Smooth muscle cell of the brain vasculature (primary cell): ENCODE data around the gene RALGDS.
"Not testable (repeated sequence)": the region's sequence is repeated elsewhere in the genome, so short reads cannot be mapped to it uniquely, and the experiment has no call there.

Experiments used
- DNase-seq: peaks from one replicate; pipeline ENCODE4 v3.0.0-alpha.2; 2012; ENCODE audit warnings: low read depth, low spot score

Gene RALGDS

DNA sequence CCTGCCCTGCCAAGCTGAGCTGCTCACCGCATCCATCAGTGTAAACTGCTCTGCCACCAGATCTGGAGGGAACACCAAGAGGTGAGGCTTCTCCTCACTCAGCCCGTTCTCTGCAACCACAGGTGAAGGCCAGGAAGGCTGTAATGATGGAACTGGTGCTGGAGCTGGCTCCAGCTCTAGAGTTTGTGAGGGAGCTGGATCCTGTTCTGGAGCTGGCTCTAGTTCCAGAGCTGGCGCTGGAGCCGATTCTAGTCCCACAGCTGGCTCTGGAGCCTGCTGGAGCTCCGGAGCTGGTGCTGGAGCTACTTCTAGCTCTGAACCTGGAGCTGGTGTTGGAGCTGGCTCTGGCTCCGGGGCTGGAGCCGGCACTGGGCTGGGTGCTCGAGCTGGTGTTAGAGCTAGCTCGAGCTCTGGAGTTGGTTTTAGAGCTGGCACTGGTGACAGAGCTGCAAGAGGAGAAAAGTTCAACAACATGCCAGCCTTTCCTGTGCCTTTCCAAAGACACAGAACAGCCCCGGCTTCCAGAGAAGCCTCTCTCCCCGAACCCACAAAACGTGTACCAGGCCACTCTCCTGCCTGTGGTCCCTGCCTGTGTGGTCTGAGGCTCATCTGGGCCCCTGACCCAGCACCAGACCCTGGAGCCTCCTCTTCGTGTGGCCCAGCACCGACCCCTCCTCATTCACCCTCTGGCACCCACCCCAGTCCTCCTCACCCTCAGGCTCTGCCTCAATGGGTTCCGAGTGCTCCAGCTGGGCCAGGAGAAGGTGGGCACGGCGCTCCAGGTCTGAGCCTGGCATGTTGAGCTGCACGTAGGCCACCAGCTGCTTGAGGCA lies 12.9 kb downstream of the RALGDS start:
- DNase-seq = no peak

GRCh38 chr9:133107245-133107722 lies 13.8 kb downstream of the RALGDS start:
- no peak for DNase-seq

- DNase-seq = no peak
These were observed 14.4 kb downstream of the RALGDS start for GRCh38 chr9:133106511-133107244.

DNA sequence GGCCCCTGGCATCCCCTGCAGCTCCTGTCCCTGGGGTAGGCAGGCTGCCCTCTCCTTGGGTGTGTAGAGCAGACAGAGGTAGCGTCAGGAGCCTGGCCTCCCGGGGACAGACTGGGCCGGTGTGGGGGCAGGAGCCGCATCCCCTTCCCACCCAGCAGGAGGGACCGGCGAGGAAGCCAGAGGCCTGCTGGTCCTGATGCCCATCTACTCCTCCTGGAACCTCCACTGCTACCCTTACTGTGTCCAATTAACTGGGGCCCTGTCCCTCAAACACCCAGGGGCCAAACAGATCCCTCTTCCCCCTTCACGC lies 15.6 kb downstream of the RALGDS start:
- DNase-seq = no peak

DNA sequence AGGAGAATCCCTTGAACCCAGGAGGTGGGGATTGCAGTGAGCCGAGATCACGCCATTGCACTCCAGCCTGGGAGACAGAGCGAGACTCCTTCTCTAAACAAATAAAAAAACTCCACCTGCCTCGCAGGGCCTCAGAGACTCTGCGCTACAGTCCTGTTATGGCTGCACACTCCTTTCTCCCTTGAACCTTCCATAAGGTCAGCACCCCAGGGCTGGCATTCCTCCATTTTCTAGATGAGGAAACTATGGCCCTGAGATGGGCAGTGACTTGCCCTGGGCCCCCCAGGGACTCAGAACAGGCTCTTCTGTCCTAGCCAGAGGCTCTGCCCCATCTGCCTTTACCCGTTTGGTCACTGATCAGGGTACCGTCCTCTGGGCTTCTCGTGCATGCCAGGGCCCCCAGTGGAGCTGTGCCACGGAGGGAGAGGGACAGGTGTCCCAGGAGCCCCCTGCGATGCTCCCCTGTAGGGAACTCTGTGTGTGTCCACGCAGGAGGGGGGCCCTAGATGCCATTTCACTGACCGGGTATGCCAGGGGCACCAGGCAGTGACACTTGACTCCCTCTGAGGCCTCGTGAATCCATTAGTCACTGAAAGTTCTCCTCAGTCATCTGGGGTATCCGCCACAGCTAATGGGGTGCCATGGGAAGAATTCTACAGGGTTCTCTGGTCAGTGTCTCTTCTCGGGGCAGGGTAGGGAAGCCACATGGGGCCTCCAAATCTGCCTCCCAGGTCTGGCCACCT lies 16.2 kb downstream of the RALGDS start:
- DNase-seq = no peak

DNA sequence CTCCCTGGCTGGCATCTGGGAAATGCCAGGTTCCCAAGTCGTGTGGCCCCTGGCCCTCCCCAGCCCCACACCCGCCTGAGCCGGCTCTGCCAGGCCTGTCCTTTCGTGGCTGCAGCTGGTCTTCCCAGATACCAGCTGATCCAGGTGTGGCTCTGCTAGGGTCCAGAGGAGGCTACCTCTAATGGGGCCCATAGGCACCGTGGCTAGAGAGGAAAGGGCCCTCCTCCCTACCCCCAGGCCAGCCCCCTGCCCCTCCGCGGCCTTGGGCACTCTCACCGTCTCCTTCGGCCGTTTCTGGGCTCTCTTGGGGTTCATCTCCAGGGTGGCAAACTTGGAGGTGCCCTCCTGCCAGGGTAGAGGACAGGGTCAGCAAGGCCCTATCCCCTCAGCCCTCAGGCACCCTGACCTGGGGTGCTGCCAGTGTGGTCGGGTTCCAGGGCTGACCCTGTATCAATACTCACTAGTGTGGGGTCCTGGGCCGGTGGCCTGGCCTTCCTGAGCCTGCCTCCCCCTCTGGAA lies 17.0 kb downstream of the RALGDS start:
- no peak for DNase-seq

DNA sequence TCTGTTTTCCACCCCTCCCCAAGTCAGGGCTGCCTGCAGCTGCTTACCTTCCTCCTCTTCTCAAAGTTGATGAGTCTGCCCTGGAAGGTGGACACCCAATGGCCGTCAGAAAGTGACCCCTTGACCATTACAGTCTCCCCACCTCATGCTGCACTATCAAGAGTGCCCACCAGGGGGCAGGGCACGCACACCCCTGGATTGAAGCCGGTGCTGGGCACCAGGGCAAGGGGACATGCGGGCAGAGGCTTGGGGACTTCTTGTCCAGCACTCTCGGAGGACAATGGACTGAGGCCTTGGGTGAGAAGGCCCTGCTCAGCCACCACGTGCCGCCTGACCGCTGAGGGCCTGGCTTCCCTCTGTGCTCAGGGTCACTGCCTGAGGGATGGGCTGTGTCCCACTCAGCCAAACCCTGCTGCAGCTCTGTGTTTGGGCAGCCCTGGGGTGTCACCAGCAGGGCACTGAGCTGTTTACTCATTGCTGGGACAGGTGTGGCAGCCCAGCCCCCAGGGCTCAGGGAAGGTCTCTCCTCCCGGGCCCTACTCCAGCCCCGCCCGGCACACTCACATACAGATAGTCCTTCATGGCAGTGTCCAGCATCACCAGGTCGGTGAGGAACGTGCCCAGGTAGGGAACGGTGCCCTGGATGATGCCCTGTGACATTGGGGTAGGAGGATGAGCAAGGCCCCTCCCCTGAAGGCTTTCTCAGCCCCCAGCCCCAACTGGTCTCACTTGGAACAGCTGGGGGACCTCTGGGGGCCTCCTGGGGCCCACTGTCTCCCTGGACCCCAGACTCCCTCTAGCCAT lies 17.7 kb downstream of the RALGDS start:
- no peak for DNase-seq

DNA sequence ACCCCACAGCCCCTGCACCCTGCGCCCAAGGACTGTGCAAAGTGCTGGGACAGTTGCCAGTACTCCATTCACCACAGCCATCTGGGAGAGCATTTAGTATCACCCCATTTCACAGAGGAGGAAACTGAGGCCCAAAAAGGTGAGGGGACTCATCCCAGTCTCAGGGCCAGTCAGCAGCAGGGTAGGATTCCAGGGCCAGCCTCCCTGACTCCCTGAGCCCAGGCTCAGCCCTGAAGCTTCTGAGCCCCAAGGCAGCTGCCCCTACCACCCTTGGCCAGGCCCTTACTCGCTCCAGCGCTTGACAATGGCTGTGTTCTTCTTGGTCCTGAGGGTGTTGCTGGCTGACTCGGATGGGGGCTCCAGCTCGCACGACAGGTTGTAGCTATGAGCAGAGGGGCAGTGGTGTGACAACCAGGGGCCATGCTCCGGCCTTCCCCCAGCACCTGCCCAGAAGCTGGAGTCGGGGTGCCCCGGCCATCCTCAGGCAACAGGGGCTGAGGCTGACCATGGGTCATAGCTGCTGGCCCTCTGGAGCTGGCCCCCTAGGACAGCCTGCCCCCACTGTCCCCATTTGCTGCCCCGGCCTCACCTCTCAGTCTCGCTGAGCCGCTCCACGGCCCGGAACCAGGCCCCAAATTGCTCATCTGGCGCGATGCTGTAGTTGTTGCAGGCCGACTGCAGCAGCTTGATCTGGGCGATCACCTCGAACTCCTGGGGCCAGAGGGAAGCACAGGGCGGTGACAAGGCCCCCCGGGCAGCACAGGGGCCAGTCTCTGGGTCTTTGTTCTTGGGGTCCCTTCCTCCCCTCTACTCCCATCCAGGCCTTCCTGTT lies 18.6 kb downstream of the RALGDS start:
- DNase-seq = no peak

- DNase-seq = no peak
These were observed 19.5 kb downstream of the RALGDS start for GRCh38 chr9:133101356-133102189.

DNA sequence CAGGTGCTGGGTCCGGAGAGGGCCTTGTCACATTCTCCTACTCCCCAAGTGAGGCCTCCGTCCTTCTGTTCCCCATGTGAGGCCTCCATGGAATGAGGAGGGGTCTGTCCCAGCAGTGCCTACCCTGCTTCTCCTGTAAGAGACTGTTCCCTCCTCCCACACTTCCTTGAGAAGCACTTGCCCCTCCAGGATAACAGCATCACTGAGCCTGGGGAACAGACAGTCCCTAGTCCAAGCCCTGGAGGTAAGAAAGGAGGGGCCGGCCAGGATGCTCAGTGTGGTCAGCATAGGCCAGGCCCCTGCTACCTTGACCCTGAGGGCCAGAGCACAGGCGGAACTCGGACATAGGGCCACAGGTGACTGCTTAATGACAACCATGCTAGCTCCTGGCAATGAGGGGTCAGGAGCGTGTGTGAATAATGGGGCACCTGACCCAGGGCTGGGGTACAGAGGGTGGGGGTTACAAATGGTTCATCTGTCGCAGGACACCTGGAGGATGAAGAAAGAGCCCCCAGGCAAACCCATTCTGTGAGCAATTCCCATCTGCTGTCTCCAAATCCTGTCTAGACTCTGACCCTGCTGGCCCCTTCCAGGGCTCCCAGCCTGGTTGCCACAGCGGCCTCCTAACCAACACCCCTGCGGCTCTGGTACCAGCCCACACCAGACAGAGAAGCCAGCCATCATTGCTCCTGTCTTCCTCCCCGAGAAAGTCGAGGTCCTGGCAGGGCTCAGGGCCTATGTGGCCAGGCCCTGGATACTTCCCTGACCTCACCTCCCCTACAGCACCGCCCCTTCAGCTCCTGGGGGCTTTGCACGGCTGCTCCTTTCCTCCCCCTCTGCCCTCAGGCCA lies 20.3 kb downstream of the RALGDS start:
- no peak for DNase-seq

DNA sequence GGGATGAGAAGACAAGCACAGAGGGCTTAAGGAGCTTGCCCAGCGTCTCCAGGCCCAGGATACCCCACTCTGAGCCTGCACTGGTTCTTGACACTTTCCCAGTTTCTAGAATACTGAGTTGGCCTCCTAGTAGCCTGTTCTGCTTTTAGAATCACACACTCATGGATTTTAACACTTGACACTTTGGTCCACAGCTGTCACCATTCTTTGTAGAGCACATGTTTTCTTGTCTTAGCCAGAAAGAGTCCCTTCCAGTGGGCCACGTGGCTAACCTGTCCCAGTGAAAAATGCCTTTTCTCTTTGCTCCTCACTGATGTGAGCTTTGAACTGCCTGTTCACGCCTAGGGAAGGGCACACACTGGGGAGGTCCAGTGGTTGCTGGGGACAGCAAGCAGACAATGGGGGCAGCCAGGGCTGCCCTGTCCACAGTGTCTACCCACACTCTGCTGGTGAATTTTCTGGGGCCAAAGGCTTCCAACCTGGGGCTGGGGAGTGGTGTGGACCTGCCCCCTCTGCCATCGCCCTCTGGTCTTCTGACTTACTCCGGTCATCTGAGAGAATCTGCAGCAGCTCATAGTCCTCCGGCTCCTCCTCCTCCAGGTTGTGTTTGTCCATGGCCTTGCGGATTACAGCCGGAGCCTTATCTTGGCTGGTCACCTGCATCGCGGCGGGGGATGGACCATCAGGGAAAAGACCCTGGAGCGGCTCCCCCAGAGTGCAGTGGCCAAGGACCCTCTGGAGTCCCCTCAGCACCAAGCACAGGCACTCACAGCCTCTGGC lies 21.1 kb downstream of the RALGDS start:
- DNase-seq = no peak

DNA sequence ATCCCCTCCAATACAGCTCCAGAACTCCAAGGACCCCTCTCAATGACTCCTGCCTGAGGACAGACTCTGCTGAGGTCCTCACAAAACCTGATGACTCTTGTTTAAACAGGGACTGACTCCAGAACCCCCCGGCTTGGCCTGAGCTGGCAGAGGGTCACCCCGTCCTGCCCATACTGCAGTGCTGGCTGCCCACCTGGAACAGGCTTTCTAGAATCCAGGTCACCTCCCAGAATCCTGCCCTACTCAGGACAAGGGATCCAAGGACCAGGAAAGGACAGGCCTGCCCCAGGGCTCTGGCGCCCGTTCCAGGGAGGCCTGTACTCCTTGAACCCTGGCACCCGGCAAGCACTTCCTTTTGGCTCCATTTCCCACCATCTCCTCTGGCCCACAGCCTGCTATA lies 22.2 kb downstream of the RALGDS start:
- no peak for DNase-seq

GRCh38 chr9:133098104-133098754 lies 22.8 kb downstream of the RALGDS start:
- DNase-seq = no peak

DNA sequence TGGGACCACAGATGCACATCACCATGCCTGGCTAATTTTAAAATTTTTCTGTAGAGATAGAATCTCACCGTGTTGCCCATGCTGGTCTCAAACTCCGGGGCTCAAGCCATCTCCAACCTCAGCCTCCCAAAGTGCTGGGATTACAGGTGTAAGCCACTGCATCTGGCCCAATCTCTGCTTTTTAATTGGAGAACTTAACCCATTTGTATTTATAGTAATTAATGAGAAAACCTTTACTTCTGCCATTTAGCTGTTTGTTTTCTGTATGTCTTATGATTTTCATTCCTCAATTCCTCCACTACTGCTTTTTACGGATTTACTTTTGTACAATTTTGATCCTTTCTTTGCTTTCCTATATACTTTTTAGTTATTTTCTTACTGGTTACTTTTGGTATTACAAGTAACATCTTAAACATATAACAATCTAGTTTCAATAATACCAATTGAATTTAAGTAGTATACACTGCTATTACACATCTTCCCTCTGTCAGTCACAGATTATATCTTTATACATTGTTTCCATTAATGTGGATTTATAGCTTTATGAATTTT lies 26.1 kb downstream of the RALGDS start:
- DNase-seq = no peak

DNA sequence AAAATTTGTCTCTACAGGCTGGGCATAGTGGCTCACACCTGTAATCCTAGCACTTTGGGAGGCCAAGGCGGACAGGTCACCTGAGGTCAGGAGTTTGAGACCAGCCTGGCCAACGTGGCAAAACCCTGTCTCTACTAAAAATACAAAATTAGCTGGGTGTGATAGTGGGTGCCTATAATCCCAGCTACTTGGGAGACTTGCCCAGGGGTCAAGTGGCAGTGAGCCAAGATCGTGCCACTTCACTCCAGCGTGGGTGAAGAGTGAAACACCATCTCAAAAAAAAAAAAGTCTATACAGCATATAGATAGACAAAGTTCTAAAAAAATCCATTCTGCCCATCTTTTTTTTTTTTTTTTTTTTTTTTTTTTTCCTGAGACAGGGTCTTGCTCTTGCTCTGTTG lies 26.7 kb downstream of the RALGDS start:
- not testable (repeated sequence) for DNase-seq

GRCh38 chr9:133090752-133091385 lies 30.2 kb downstream of the RALGDS start:
- DNase-seq = no peak
